HepG2 (cell line): ENCODE data around the gene SH3BP2. TPM values are rescaled to one million over a fixed set of nuclear protein-coding genes. Genes with fewer than 3 reads are reported as not detected.

Experiments used
- ARNT ChIP-seq: fragments of 450-650 bp; IDR thresholded peaks from 2 replicates; pipeline ENCODE4 v1.6.1; 2017
- KDM1A ChIP-seq: IDR thresholded peaks from 2 replicates; pipeline ENCODE4 v1.6.1; 2016; ENCODE audit warnings: missing compliant biosample characterization
- NR2F6 ChIP-seq, 2 experiments: IDR thresholded peaks; 2 replicates each; pipeline ENCODE4 v1.6.1; 2016; ENCODE audit warnings: antibody characterized with exemption in 1 of 2, mild to moderate bottlenecking in 1 of 2
- PATZ1 ChIP-seq: sonication (generic); formaldehyde crosslinking; IDR thresholded peaks from 2 replicates; pipeline ENCODE4 v1.4.0; 2020; ENCODE audit warnings: missing genetic modification reagents
- ZNF460 ChIP-seq: sonication (generic); formaldehyde crosslinking; IDR thresholded peaks from 2 replicates; pipeline ENCODE4 v1.5.1; 2020; ENCODE audit warnings: missing genetic modification reagents, mild to moderate bottlenecking, borderline replicate concordance
- ZNF543 ChIP-seq: sonication (generic); formaldehyde crosslinking; IDR thresholded peaks from 2 replicates; pipeline ENCODE4 v1.4.0; 2020; ENCODE audit warnings: mild to moderate bottlenecking, missing genetic modification reagents
- polyA plus RNA-seq, 8 experiments: library from polyadenylated mRNA; depleted of rRNA in 3 of 8; stranded (reverse) in 7 of 8; unstranded in 1 of 8; fragments of >200 nt; fragmentation: Illumina TruSeq in 4 of 8; extraction: Trizol in 4 of 8; gene quantifications; 2 replicates each; pipeline versions ENCODE4 v1.2.1 to v1.2.3, GENCODE V29; 2011 to 2016; ENCODE audit warnings: low read depth in 4 of 8, missing spikeins in 1 of 8, mixed read lengths in 1 of 8; ENCODE audit not compliant: insufficient read depth in 1 of 8
- total RNA-seq, 5 experiments: library from RNA; depleted of rRNA; stranded (reverse); fragments of >200 nt; fragmentation: Illumina TruSeq; extraction: Trizol; gene quantifications; 2 replicates each; pipeline ENCODE4 v1.2.3, GENCODE V29; 2016; ENCODE audit warnings: low read depth in 1 of 5
- TF ChIP-seq, protein P1 (sequence below): sonication (generic); formaldehyde crosslinking; IDR thresholded peaks from 2 replicates; pipeline ENCODE4 v1.8.0; 2022; ENCODE audit warnings: missing genetic modification reagents, mild to moderate bottlenecking, inconsistent platforms, borderline replicate concordance
- TF ChIP-seq, protein P2 (sequence below): sonication (generic); formaldehyde crosslinking; IDR thresholded peaks from 2 replicates; pipeline ENCODE4 v1.4.0; 2020; ENCODE audit warnings: missing genetic modification reagents, borderline replicate concordance
- TF ChIP-seq, protein P3 (sequence below): sonication (generic); formaldehyde crosslinking; IDR thresholded peaks from 2 replicates; pipeline ENCODE4 v1.5.1; 2020; ENCODE audit warnings: mild to moderate bottlenecking, moderate library complexity, missing genetic modification reagents

Gene SH3BP2
- total and polyA plus RNA-seq, 2 of the 13 experiments (the other 11 are each of a cell fraction or from before 2014, with no cell fraction given), result 16.9 to 34.5 TPM

DNA sequence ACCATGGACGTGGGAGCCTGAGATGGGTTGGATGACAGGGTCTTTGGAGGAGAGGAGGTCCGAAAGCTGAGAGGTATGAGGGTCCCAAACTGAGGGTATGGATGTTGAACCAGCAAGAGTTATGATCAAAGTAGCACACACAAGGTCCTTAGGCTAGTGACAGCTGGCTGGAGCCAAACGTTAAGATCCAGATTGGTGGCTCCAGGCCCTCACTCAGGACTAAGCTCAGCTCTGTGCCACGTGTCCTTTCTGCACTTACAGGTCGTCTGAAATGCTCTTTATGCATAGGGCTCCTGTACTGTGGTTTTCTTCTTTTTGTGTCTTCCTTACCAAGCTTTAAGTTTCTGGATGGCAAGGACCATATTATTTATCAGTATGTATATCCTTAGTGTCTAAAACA, 86.1 kb downstream of the SH3BP2 start (continued):
- TF ChIP-seq ZNF460 (CRISPR knock-in tag) (no peak), PATZ1 (CRISPR knock-in tag) (no peak), ZNF543 (CRISPR knock-in tag) (no peak), KDM1A (CRISPR knock-in tag) (no peak), NR2F6 (IDR thresholded peaks at IDR 0.05) (no peak), NR2F6 (CRISPR knock-in tag; IDR thresholded peaks at IDR 0.05) (no peak), ARNT (no peak)
- TF ChIP-seq, protein P1, sequence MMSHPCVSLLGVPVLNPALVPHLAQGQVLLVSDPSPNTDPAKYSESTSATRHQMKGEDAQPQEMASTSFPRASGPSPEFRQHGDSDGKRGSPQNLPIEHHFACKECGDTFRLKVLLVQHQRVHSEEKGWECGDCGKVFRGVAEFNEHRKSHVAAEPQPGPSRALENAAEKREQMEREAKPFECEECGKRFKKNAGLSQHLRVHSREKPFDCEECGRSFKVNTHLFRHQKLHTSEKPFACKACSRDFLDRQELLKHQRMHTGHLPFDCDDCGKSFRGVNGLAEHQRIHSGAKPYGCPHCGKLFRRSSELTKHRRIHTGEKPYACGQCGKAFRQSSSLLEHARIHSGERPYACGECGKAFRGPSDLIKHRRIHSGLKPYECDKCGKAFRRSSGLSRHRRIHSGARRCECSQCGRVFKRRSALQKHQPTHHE (CRISPR knock-in tag), result no peak
- TF ChIP-seq, protein P2, sequence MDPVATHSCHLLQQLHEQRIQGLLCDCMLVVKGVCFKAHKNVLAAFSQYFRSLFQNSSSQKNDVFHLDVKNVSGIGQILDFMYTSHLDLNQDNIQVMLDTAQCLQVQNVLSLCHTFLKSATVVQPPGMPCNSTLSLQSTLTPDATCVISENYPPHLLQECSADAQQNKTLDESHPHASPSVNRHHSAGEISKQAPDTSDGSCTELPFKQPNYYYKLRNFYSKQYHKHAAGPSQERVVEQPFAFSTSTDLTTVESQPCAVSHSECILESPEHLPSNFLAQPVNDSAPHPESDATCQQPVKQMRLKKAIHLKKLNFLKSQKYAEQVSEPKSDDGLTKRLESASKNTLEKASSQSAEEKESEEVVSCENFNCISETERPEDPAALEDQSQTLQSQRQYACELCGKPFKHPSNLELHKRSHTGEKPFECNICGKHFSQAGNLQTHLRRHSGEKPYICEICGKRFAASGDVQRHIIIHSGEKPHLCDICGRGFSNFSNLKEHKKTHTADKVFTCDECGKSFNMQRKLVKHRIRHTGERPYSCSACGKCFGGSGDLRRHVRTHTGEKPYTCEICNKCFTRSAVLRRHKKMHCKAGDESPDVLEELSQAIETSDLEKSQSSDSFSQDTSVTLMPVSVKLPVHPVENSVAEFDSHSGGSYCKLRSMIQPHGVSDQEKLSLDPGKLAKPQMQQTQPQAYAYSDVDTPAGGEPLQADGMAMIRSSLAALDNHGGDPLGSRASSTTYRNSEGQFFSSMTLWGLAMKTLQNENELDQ (CRISPR knock-in tag), result no peak
- TF ChIP-seq, protein P3, sequence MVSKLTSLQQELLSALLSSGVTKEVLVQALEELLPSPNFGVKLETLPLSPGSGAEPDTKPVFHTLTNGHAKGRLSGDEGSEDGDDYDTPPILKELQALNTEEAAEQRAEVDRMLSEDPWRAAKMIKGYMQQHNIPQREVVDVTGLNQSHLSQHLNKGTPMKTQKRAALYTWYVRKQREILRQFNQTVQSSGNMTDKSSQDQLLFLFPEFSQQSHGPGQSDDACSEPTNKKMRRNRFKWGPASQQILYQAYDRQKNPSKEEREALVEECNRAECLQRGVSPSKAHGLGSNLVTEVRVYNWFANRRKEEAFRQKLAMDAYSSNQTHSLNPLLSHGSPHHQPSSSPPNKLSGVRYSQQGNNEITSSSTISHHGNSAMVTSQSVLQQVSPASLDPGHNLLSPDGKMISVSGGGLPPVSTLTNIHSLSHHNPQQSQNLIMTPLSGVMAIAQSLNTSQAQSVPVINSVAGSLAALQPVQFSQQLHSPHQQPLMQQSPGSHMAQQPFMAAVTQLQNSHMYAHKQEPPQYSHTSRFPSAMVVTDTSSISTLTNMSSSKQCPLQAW, result no peak
